Eye (tissue), 1 donor: ENCODE measurements around the gene TNS3.
A peak's percentile ranks its signal among the peaks of the same experiment; 100 is the strongest.
"Not testable (repeated sequence)": the region's sequence is repeated elsewhere in the genome, so short reads cannot be mapped to it uniquely, and the experiment has no call there.

Experiments
- DNase-seq: peaks from one replicate; pipeline ENCODE4 v3.0.0-alpha.2; 2015

Gene TNS3

GRCh38 chr7:47602272-47603004 lies 20.5 kb upstream of the TNS3 start:
- no peak for DNase-seq

- DNase-seq = no peak
Observed at GRCh38 chr7:47601881-47602249, 20.0 kb upstream of the TNS3 start.

- DNase-seq = no peak
Observed at GRCh38 chr7:47601119-47601880, 19.4 kb upstream of the TNS3 start.

GRCh38 chr7:47600199-47601118 lies 18.5 kb upstream of the TNS3 start:
- no peak for DNase-seq

GRCh38 chr7:47597379-47597778 lies 15.5 kb upstream of the TNS3 start:
- DNase-seq = no peak

GRCh38 chr7:47596502-47597202 lies 14.7 kb upstream of the TNS3 start:
- DNase-seq = no peak

- no peak for DNase-seq
Observed at GRCh38 chr7:47594406-47594805, 12.5 kb upstream of the TNS3 start.

GRCh38 chr7:47591655-47592572 lies 10.0 kb upstream of the TNS3 start:
- DNase-seq = peak; percentile 59

GRCh38 chr7:47591089-47591654 lies 9.3 kb upstream of the TNS3 start:
- no peak for DNase-seq

- not testable (repeated sequence) for DNase-seq
Observed at GRCh38 chr7:47590215-47590614, 8.3 kb upstream of the TNS3 start.

GRCh38 chr7:47588704-47589225 lies 6.9 kb upstream of the TNS3 start:
- no peak for DNase-seq

GRCh38 chr7:47587976-47588375 lies 6.1 kb upstream of the TNS3 start:
- DNase-seq = no peak

GRCh38 chr7:47587351-47587750 lies 5.4 kb upstream of the TNS3 start:
- no peak for DNase-seq

- DNase-seq = no peak
Observed at GRCh38 chr7:47586925-47587324, 5.0 kb upstream of the TNS3 start.

- not testable (repeated sequence) for DNase-seq
Observed at GRCh38 chr7:47586161-47586670, 4.3 kb upstream of the TNS3 start.

- no peak for DNase-seq
Observed at GRCh38 chr7:47584536-47584895, 2.6 kb upstream of the TNS3 start.

GRCh38 chr7:47583739-47584535 lies 2.0 kb upstream of the TNS3 start:
- DNase-seq = peak; percentile 30

- peak; percentile 64 for DNase-seq
Observed at GRCh38 chr7:47582764-47583738, 1.1 kb upstream of the TNS3 start.

- DNase-seq = peak; percentile 71
Observed at GRCh38 chr7:47581438-47581803, 490 bp downstream of the TNS3 start.
